Measurements from ENCODE around the gene SDHB.

The SDHB gene

GRCh38 chr1:17045634-17046333 lies 8.0 kb downstream of the SDHB start:
- DNase-seq (ENCODE audit: low spot score) = peak; percentile 16

GRCh38 chr1:17045150-17045549 lies 8.7 kb downstream of the SDHB start:
- no peak for DNase-seq (ENCODE audit: low spot score)

GRCh38 chr1:17043676-17044075 lies 10.2 kb downstream of the SDHB start:
- DNase-seq (ENCODE audit: low spot score) = no peak

- no peak for DNase-seq (ENCODE audit: low spot score)
Observed at GRCh38 chr1:17040135-17040534, 13.7 kb downstream of the SDHB start.

- no peak for DNase-seq (ENCODE audit: low spot score)
Observed at GRCh38 chr1:17039522-17039921, 14.3 kb downstream of the SDHB start.

- no peak for DNase-seq (ENCODE audit: low spot score)
Observed at GRCh38 chr1:17033481-17033880, 20.4 kb downstream of the SDHB start.

- DNase-seq (ENCODE audit: low spot score) = no peak
Observed at GRCh38 chr1:17032741-17033140, 21.1 kb downstream of the SDHB start.

GRCh38 chr1:17031436-17031835 lies 22.4 kb downstream of the SDHB start:
- no peak for DNase-seq (ENCODE audit: low spot score)

GRCh38 chr1:17030206-17030605 lies 23.6 kb downstream of the SDHB start:
- no peak for DNase-seq (ENCODE audit: low spot score)

- DNase-seq (ENCODE audit: low spot score) = no peak
Observed at GRCh38 chr1:17028662-17029188, 25.1 kb downstream of the SDHB start.

- DNase-seq (ENCODE audit: low spot score) = no peak
Observed at GRCh38 chr1:17027900-17028299, 25.9 kb downstream of the SDHB start.

GRCh38 chr1:17027403-17027802 lies 26.4 kb downstream of the SDHB start:
- no peak for DNase-seq (ENCODE audit: low spot score)

- no peak for DNase-seq (ENCODE audit: low spot score)
Observed at GRCh38 chr1:17024721-17025120, 29.1 kb downstream of the SDHB start.

GRCh38 chr1:17023573-17023972 lies 30.3 kb downstream of the SDHB start:
- no peak for DNase-seq (ENCODE audit: low spot score)

- no peak for DNase-seq (ENCODE audit: low spot score)
Observed at GRCh38 chr1:17023102-17023501, 30.7 kb downstream of the SDHB start.

- no peak for DNase-seq (ENCODE audit: low spot score)
Observed at GRCh38 chr1:17021896-17022295, 31.9 kb downstream of the SDHB start.

- DNase-seq (ENCODE audit: low spot score) = no peak
Observed at GRCh38 chr1:17020502-17020901, 33.3 kb downstream of the SDHB start.

GRCh38 chr1:17018849-17019248 lies 35.0 kb downstream of the SDHB start:
- DNase-seq (ENCODE audit: low spot score) = no peak

GRCh38 chr1:17017435-17017834 lies 36.4 kb downstream of the SDHB start:
- no peak for DNase-seq (ENCODE audit: low spot score)

GRCh38 chr1:17016317-17016661 lies 37.5 kb downstream of the SDHB start:
- DNase-seq (ENCODE audit: low spot score) = no peak

GRCh38 chr1:17014671-17015567 lies 38.9 kb downstream of the SDHB start:
- no peak for DNase-seq (ENCODE audit: low spot score)

- DNase-seq (ENCODE audit: low spot score) = peak; percentile 2
Observed at GRCh38 chr1:17013491-17014320, 40.1 kb downstream of the SDHB start.
